CD4-positive, alpha-beta T cell treated with Interleukin-17A for 1 hour (primary cell): ENCODE data around the gene MCAM.

Experiments
- DNase-seq: peaks from one replicate; pipeline ENCODE4 v3.0.0-alpha.2; 2020

Gene MCAM

DNA sequence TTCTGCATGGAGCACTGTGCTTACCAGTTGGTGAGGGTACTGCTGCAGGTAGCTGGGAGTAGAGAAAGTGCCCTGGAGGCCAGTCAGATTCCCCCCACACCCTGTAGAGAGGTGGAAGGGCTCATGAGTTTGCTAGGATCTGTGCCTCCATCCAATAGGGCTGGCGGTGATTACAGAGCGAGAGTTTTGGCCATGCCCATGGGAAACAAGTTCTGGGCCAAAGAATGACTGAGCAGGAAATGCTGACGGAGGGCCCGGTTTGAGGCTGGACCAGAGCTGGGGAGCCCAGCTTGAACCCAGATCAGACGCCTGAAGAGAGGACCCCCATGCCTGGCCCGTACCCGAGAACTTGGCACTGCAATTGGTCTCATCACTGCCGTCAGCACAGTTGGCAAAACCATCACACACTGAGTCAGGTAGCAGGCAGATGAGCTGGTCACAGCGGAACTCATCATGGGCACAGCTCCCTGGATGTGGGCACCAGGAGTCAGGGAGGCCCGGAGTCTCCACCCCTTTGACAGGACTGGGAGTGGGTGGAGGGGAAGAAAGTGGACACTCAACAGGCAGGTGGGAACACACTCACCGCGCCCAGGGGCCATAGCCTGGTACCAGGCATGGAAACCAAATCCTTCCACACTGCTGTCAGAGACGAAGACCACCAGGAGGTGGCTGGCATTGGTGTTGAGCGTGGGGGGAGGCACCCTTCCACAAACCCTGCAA is 27.5 kb upstream of the MCAM start:
- no peak for DNase-seq

DNA sequence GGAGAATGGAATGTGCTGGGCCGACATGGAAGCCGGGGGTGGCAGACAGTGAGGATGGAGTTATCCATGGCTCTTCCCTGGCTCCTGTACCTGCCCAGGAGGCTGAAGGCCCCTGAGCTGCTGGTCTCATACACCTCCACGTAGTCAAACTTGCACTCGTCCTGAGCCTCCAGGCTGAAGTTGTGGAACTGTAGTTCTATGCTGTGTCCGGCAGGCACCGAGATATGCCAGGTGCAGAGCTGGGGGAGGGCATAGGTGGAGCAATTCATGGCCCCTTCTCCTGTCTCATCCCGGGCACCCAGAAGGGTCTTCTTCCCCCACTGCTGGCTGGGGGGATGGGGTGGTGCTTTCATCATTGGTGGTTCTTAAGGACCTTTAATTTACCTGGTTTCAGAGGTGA is 26.8 kb upstream of the MCAM start:
- no peak for DNase-seq

DNA sequence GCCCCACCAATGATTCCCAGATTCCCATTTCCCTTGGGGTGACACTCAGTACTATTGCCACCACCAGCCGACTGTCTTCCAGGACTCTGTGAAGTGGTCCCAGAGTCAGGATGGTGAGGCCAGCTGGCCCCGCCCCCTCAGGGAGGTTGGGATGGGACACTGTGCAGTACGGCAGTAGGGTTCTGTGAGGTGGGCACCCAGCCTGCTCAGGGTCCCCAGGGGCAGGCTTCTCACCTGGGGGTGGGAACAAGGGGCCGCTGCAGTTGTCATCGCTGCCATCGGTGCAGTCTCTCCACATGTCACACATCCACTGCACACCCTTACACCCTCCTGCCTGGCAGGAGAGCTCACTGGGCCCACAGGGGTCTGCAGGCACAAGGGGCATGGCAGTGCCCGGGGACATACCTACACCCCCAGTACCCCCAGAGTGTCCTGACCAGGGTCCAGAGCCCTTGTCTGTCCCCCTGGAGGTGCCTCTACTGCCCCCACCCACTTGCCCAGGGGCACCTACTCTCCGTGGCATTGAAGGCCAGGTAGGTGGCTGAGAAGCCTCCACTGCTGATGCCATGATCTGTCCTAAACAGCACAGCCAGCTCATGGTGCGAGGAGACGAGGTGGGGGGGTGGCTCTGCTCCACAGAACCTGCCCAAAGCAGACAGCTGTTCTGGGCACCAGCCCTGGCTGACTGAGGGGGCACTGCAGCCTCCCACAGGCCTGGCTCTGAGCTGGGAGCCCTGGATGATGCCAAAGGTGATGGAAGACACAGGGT is 25.6 kb upstream of the MCAM start:
- DNase-seq: no peak

DNA sequence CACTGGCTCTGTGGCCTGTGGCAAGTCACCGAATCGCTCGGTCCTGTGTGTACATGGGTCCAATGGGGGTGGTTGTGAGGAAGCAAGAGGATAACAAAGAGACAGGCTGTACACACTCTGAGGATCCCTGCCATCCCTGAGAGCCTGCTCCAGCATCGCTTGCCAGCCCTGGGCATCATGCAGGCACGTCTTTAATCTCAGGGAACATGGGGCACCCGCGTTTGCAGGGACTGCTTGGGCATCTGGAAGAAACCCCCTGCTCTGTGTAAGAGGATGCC is 25.0 kb upstream of the MCAM start:
- DNase-seq: no peak

DNA sequence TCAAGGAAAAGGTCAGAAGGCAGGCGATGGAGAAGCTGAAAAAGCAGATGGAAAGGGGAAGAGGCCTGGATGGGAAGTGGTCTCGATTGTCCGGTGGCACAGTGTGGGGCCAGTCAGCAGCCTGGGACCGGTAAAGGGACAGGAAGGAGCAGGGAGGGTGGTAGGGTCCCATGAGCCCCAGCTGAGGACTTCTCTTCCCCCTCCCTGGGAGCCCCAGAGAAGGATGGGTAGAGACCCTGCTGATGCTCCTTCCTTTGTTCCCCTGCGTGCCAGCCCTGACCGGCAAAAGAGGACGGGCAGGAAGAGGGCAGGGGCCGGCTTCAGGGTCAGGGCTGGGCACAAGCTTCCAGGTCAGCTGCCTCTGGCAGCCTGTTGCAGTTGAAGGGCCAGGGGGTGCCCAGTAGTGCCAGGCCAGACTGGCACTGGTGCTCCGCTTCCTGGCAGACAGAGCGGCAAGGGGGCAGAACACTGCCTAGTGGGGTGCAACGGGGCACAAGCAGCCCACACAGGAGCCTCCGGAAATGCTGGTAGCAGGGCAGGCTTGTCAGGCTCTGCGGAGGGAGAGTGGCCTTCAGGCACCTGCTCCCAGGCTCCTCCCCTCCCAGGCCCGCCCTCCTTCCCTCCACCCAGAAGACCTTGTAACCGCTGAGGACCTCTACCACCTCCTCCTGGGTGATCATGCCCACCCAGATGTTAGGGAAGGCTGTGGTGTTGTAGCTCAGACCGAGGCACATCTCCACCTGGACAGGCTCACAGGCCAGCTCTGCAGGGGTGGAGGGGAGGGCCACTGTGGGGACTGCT is 24.5 kb upstream of the MCAM start:
- DNase-seq: no peak

DNA sequence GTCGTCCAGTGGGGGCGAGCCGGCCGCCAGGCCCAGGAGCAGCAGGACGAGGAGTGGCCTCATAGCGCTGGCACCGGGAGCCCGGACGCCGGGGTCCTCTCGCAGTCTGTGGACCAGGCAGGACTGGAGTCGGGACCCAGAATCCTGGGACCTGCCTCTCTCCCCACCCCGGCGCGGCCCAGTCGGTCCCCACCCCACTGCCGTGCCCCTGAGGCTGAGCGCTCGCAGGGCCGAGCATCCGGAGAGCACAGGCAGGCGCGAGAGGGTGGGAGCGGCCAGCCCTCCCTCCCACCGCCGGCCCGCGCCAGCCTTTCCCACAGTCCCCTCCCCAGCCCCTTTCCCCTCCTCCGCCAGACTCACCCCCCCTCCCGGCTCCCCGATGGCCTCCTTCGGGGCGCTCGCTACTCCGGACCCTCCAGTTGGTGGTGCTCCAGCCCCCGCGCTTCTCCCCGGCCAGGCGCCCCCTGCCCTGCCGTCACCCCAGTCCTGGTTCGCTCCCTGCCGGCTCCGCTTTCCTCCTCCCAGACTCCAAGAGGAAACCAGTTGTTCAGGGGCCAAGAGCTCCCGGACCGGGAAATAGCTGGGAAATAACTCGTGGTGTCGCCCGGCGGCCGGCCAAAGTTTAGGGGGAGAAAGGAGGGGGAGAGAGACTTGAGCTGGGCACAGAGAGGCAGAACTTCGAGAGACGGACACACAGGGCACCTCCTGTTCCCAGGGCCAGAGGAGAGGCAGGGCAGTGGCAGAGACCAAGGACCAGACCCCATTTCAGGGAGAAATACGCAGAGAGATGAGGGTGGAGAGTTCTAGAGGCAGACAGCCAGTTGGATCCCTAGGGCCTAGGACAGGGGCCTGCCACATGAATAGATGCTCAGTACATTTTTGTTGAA is 23.6 kb upstream of the MCAM start, which contains the start of gene C1QTNF5:
TSS of gene C1QTNF5 (minus strand) at position 549 of the 887 bp plus-strand sequence. CDS start at position 63, 486 bp downstream.
- no peak for DNase-seq

DNA sequence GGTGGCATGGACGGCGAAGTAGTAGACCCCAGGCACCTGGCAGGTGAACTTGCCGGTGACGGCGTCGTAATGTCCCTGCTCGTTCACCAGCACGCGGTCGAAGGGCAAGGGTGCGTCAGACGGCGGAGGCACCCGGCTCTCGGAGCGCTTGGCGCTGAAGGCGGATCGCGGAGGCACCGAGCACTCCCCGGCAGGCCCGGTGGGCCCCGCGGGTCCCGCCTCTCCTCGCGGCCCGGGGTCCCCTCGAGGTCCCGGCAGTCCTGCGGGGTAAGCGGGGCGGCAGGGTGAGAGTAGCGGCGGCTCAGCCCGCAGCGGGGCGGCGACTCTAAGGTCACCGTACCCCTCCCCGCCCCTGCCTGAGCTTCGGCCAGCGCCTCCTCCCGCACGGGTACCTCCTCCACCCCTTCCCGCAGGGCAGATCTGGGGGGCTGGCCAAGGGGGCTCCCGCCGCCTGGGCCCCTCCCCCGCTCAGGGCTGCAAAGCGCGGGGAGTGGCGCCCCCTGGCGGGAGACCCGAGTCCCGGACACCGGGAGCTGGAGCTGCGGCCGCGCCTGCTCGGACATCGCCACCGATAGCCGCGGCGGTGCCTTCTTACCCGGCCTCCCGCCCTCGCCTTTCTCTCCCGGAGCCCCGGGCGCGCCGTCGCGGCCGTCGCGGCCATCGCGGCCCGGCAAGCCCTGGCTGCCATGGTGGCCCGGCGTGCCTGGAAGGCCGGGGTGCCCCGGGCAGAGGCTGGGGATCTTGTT is 22.8 kb upstream of the MCAM start:
- DNase-seq: no peak

DNA sequence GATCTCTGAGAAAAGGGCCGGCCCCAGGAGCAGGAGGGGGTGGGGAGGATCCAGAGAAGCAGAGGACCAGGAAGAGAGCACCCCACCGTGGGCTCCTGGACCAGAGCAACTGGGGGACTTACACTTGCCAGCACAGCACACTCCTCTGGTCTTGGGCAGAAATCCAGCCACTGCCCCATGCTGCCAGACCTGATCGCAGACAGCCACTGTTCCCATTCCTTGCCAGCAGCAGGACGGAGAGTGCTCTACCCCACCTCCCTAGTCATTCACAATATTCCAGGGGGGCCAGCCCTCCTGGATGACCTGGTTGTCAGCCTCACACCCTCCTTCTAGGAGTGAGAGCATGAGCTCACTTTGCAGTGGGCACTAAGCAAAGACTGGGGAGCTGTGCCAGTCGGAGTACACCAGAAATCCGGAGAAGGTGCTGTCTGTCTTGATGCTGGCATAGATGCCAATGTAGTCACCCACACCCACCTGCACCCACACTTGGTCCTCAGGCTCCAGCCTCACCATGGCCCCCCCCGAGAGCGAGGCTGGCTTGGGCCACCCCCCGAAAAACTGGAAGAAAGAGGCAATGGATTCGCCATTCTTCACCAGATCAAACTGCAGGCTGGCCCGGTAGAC is 22.1 kb upstream of the MCAM start:
- DNase-seq: no peak

DNA sequence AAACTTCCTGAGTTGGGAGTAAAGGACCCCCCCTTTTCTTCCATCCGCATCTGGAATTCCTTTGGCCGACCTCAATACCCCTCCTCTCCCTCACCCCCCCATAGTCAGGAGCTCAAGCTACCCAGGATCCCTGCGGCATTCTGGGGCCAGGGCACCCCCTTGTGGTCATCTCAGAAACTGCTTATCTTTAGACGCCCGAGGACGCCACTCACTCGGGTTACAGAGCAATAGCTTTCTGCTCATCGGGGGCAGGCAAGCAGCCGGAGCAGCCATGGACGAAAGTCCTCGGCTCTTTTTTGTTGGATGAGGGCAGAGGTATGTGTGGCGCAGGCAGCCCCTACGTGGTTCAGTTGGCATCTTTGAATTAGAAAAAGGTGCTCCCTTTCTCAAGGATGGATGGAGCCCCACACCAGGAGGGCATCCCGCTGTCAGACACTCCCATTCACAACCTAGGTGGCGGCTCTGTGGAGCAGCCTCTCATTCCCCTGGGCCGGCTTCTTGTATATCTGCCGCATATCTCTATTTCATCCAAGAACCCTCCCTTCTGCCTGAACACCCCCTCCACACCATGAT is 21.5 kb upstream of the MCAM start:
- DNase-seq: peak; percentile 76

DNA sequence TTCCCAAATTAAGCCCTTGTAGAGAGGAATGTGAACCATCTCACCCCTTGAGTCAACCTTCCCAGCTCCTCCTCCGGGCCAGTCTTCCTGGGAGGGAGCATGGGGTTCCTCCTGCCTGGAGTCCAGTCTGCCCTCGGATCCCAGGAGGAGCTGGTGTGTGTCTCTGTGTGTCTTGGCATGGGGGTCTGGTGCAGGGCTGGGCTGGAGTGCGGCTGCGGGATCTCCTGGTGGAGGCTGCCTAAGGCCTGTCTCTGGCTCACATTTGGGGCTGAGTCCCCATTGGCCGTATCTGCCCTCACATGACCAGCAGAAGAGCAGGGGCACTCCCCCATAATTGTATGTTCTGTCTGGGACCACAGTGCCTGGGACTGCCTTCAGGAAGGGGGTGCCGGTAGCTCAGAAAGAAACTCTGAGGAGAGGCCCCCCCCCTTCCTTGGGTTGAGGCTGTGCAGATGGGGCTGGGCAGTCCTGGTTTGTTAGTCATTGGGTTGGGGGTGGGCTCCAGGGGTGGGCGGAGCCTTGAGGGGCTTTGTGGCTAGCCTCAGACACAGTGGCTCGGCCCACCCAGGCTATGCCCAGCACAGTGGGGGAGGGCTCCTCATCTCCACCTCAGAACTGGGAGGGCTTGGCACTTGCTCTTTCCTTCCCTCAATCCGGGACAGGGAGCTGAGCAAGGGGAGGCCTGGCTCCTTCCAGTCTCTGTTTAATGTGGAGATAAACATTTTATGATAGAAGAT is 20.8 kb upstream of the MCAM start:
- DNase-seq: no peak

DNA sequence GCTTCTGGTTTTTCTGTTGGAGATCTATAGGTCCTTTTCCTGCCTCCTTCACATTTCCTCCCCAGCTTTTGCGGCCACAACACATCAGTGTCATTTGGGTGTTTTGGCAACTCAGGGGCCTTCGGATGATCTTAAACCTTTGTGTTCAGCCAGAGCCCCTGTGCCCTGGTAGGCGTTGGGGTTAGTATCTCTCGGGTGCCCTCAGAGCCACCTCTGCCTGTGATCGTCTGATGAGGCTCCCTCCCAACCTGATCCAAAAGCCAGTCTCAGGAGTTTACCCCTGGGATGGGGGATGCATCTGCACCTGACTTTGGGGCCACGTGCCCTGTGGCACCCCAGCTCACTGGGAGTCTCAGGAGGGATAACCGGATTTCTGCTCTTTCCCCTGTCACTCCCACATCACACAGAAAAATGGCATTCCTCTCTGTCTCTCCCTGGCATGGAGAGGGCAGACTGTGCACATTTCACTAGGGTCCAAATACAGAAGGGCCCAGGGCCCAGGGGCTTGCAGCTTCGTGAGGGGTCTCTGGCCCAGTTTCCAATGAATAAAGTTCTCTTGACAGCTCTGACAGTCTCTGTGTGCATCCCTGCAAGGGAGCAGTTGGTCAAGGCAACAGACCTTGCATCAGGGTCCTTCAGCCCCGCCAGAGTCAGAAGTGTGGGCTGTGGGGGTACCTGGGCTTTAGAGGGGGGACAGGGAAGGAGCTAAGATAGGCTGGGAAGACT is 20.0 kb upstream of the MCAM start:
- DNase-seq: no peak

DNA sequence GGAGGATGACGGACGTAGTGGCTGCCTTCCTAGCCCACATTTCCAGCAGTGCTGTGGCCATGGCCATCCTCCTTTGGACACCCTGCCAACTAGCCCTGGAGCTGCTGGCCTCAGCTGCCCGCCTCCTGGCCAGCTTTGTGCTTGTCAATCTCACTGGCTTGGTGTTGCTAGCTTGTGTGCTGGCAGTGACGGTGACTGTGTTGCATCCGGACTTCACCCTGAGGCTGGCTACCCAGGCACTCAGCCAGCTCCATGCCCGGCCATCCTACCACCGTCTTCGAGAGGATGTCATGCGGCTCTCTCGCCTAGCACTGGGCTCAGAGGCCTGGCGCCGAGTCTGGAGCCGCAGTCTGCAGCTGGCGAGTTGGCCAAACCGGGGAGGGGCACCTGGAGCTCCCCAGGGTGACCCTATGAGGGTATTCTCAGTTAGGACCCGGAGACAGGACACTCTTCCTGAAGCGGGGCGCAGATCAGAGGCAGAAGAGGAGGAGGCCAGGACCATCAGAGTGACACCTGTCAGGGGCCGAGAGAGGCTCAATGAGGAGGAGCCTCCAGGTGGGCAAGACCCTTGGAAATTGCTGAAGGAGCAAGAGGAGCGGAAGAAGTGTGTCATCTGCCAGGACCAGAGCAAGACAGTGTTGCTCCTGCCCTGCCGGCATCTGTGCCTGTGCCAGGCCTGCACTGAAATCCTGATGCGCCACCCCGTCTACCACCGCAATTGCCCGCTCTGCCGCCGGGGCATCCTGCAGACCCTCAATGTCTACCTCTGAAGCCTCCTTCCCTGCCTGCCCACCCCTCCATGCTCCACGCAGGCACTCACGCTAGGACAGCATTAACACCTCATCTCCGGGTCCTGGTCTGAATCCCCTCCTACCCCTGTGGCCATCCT is 19.0 kb upstream of the MCAM start:
- DNase-seq: no peak

DNA sequence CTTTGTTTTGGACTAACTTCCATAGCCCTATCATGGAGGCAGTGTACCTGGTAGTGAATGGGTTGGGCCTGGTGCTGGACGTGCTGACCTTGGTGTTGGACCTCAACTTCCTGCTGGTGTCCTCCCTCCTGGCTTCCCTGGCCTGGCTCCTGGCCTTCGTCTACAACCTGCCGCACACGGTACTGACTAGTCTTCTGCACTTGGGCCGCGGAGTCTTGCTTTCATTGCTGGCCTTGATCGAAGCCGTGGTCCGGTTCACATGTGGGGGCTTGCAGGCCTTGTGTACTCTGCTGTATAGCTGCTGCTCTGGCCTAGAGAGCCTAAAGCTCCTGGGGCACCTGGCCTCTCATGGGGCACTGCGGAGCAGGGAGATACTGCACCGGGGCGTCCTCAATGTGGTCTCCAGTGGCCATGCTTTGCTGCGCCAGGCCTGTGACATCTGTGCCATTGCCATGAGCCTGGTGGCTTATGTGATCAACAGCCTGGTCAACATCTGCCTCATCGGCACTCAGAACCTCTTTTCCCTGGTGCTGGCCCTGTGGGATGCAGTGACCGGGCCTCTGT is 18.2 kb upstream of the MCAM start:
- no peak for DNase-seq

DNA sequence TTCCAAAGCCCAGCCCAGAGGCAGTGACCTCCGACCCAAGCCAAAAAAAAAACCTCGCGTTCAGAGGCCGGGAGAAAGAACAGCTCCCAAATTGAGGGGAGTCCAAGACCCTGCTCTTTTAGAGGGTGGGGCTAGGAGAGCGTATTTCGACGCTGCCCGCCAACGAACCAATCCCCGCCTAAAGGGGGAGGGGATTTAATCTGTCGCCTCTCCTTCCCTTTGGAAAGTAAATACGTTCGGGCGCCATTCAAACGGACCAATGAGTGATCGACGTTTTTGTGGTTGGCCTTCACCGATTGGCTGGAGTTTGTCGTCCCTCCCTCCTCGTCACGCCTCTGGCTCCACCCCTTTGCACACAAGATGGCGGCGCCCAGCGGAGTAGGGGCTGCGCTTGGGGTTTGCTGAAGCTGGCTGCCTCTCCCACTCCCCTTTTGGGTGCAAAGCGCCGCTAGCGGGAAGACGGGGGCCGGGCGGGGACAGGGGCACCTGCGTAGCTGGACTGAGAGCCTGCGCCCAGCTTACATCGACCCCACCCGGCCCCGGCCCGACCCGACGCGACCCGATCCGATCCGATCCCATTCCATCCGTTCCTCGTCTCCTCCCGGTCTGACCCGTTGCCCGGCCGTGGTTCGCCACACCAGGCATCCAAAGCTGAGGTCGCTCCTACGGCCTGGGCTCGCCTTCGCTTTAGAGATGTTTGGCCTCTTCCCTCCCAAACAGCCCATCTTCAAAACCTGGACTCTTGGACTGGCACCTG is 17.4 kb upstream of the MCAM start, which contains the start of gene RNF26:
TSS of gene RNF26 (plus strand) at position 354 of the 757 bp plus-strand sequence. CDS start 596 bp downstream, outside the sequence.
- peak; percentile 98 for DNase-seq

DNA sequence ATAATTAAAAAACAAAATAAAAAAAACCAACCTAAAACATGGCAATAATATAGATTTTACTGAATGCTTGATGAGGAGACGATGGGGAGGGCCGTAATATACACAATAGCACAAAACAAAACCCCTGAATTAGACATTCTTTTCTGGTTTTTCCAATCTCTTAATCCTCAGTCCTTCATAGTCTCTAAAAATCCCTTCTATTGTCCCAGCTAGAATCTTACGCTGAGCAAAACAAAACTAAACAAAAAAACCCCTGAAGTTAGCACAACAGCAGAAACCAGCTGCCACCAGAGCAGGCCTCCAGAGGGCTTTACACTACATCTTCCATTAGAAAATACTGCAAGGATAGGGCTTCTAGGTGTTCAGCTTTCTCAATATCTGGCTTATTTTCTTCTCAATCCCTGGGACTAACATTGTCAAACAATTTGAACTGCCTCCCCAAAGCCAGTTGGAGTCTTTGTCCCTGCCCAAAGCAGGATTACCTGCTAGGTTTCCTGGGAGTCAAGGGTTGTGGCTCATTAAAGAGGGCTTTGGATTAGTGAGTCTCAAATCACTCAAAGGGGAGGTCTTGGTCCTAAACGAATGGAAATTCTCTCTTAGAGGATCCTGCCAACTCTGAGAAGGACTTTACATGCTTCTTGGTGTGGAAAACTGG is 15.3 kb upstream of the MCAM start:
- DNase-seq: no peak

DNA sequence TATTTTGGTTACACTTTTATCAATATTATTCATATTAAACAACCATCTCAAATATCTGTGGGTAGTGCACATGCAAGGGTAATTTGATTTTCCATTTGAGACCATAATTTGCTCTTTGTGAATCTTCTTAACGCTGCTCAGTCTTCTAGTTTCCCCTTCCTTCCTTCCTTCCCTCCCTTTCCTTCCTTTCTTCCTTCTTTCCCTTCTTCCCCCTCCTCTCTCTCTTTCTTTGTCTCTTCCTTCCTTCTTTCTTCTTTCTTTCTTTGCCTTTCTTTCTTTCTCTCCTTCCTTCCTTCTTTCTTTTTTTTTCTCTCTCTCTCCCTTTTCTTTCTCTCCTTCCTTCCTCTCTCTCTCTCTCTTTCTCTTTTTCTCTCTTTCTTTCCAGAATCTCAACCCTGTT is 13.3 kb upstream of the MCAM start:
- no peak for DNase-seq

DNA sequence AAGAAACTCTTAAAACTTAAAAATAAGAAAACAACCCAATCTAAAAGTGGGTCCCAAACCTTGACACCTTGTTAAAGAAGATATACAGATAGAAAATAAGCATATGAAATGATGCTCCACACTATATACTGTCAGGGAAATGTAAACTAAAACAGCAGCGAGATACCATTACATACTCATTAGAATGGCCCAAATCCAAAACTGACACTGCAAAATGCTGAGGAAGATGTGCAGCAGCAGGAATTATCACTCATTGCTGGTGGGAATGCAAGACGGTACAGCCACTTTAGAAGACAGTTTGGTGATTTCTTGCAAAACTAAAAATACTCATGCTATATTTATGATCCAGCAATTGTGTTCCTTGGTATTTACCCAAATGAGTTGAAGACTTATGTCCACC is 12.4 kb upstream of the MCAM start:
- DNase-seq: no peak
